Mammary epithelial cell (primary cell): ENCODE measurements around the gene CROCC2.

Source experiments
- CTCF ChIP-seq, 2 donors: IDR thresholded peaks in 1 of 2; conservative IDR thresholded peaks in 1 of 2; 2 replicates each; pipeline ENCODE4 v1.5.1; 2011 to 2012; ENCODE audit warnings: inconsistent platforms in 2 of 2, low read length in 2 of 2, mild to moderate bottlenecking in 2 of 2, control low read depth in 1 of 2, low read depth in 1 of 2; ENCODE audit not compliant: insufficient read depth in 1 of 2; ENCODE audit errors: extremely low read depth in 1 of 2
- EZH2 ChIP-seq: IDR thresholded peaks from 2 replicates; pipeline ENCODE4 v1.6.1; 2012; ENCODE audit warnings: low read length, inconsistent platforms, borderline replicate concordance

GRCh38 chr2:240965296-240965904 is 59.3 kb downstream of the CROCC2 start:
- TF ChIP-seq CTCF (conservative IDR thresholded peaks at IDR 0.05 in 1 of 2, IDR thresholded peaks at IDR 0.05 in 1 of 2; ENCODE audit: extremely low read depth in 1 of 2, insufficient read depth in 1 of 2, low read depth in 1 of 2, low read length in 2 of 2), result no peak
- TF ChIP-seq EZH2, result no peak
